GM12892 (cell line): ENCODE measurements around the gene TMEM8B.

Experiments used
- DNase-seq: peaks from one replicate; pipeline ENCODE4 v3.0.0; 2011; ENCODE audit not compliant: insufficient read length
- FAIRE-seq: peaks from 2 replicates; lab custom pipeline; 2011; peaks lifted over from hg19 to GRCh38; lab: Jason Lieb, UNC
- POLR2A ChIP-seq: IDR thresholded peaks from 2 replicates; pipeline ENCODE4 v1.6.1; 2011; ENCODE audit warnings: low read depth, low read length, control low read depth
- POLR2AphosphoS5 ChIP-seq: IDR thresholded peaks from 2 replicates; pipeline ENCODE4 v1.6.1; 2011; ENCODE audit warnings: low read depth, low read length, control low read depth
- TAF1 ChIP-seq: IDR thresholded peaks from 2 replicates; pipeline ENCODE4 v1.6.1; 2011; ENCODE audit warnings: low read depth, mild to moderate bottlenecking, control low read depth, low read length, borderline replicate concordance

Gene TMEM8B

DNA sequence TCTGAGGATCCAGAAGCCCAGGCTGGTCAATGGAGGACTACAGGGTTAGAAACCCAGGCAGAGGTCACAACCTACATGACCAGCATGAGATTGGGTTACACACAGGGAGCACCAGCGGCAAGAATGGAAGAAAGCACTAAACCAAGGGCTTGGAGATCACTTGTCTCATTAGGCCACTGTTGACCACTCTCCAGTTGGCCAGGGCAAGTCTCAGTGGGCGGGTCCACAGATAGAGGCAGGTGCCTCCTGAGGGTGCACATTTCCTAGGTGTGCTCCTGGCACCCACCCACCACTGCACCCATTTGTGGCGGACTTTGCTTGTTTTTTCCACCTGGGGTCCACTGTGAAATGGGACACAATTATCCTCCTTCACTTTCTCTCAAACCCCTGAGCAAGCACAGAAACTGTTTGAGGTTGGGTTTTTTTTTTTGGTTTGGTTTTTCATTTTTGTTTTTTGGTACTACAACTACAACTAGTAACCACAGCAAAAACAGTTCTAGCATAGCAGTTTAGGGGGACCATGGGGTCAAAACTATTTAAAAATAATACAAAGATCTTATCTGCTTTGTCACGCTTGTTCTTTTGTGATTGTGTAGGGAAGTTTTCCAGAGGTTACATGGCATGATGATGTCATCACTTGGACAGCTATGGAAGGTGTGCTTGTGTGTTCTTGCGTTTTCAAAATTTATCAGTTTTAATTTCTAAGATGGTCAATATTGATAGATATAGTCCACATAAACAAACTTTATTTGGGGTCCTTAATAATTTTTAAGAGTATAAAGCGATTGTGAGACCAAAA lies 31.5 kb upstream of the TMEM8B start:
- DNase-seq, result no peak
- TF ChIP-seq TAF1 (no peak), POLR2A (no peak), POLR2AphosphoS5 (no peak)
- no peak for FAIRE-seq

- TF ChIP-seq TAF1 (no peak), POLR2AphosphoS5 (no peak), POLR2A (no peak)
- no peak for DNase-seq
- FAIRE-seq, result peak; percentile 65
Observed at GRCh38 chr9:35798658-35799374, 30.2 kb upstream of the TMEM8B start.

GRCh38 chr9:35800530-35800929 lies 28.5 kb upstream of the TMEM8B start:
- TF ChIP-seq POLR2A, result no peak
- TF ChIP-seq POLR2AphosphoS5, result no peak
- no peak for TF ChIP-seq TAF1
- no peak for DNase-seq
- no peak for FAIRE-seq

DNA sequence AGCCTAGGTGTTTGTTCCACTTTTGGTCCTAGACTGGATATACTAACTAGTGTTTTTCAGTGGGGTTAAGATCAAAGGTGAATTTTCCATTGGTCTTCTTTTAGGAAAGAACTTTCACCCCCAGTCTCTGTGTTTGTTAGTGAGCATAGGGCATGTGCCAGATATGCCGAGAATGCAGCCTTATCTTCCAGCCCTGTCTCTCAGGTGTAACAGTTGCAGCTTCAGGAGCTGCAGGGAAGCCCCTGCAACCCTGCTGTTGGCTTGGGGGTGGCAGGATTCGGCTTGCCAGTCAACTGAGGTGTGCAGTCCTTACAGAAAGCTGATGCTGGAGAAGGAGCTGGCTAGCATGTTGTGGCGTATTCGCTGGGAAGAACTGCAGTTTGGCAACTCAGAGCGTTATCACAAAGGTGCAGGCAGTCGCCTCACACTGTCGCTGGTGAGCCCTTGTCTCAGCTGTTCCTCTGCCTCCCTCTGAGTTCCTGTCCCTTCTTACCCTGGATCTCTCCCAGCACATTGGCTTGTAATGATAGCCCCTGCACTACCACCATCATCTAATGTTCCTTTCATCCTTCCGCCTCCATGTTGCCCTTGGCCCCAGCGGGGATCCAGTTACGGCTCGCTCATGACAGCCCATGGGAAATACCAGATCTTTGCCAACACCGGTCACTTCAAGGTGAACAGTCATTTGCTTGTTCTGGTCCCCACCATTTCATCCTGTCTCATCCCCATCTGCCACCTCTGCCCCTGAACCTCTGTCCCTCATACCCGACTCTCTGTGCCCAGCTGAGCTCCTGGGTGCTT lies 27.5 kb upstream of the TMEM8B start:
- FAIRE-seq (no peak), DNase-seq (no peak)
- no peak for TF ChIP-seq POLR2AphosphoS5
- no peak for TF ChIP-seq TAF1
- TF ChIP-seq POLR2A, result no peak

- no peak for DNase-seq
- FAIRE-seq, result no peak
- TF ChIP-seq TAF1 (no peak), POLR2A (no peak), POLR2AphosphoS5 (no peak)
Observed at GRCh38 chr9:35806101-35806500, 22.9 kb upstream of the TMEM8B start.

DNA sequence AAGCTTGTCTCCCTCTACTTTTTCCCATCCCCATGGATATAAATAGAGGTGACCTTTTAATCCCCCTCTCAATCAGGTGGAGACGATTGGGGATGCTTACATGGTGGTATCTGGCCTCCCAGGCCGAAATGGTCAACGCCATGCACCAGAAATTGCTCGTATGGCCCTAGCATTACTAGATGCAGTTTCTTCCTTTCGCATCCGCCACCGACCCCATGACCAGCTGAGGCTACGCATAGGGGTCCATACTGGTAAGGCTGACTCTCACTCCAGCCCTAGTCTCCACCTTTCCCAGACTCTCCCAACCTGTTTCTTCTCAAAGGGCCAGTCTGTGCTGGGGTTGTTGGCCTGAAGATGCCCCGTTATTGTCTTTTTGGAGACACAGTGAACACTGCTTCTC lies 20.6 kb upstream of the TMEM8B start:
- FAIRE-seq, result no peak
- DNase-seq, result no peak
- TF ChIP-seq POLR2AphosphoS5 (no peak), TAF1 (no peak), POLR2A (no peak)

DNA sequence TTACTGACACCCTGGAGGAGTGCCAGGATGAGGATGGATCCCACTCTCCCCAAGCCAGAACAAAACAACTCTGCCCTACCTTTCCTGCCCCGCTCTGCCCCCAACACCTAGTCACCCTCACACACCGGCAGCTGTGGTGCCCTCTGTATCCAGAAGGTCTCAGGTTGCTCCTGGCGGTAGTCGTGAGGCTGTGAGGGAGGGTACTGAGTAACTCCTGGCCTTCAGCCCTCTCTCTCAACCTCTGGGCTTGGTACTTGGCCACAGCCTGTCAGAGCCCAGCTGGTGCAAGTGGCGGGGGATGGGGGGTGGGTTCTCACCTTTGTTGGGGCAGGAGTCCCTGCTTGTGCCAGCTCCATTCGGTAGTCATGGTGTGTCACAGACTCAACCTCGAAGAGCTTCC lies 18.9 kb upstream of the TMEM8B start:
- TF ChIP-seq TAF1 (no peak), POLR2A (no peak), POLR2AphosphoS5 (no peak)
- FAIRE-seq, result no peak

GRCh38 chr9:35811381-35812024 lies 17.5 kb upstream of the TMEM8B start:
- DNase-seq, result no peak
- FAIRE-seq, result no peak
- no peak for TF ChIP-seq TAF1
- no peak for TF ChIP-seq POLR2AphosphoS5
- TF ChIP-seq POLR2A, result no peak

More for the DNA sequence above, 18.9 kb upstream of the TMEM8B start:
- no peak for DNase-seq

DNA sequence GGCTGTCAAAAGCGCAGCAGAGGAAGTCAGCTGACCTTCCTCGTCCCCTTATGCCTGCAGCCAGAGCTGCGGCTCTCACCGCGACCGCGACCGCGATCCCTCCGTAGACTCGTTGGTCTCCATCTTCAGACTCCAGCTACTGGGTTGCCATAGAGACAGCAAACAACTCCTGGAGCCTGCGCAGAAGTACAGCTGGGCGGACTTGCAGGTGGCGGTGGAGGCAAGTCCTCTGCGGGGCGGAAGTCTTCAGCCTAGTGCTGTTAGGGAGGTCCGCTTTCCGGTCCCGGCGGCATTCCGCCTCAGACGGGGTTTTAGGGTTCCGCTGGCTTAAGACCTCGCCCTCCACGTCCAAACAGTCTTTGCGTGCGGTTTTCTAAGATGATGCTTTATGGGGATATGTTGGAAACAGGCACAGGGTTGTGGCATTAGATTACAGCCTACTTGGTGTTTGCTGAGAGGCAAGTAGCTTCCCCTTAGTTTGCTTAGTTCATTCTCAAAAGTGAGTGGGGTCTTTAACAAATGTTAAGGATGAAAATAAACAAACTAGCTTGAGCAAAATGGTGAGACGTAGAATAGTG lies 16.9 kb upstream of the TMEM8B start, which contains the start of gene SPAG8:
SPAG8 (minus strand) TSS at position 238 of the 578 bp plus-strand sequence; CDS start at position 123, 115 bp downstream.
- no peak for TF ChIP-seq TAF1
- TF ChIP-seq POLR2AphosphoS5, result peak; percentile 38; the same call in 1 of the 2 replicates
- TF ChIP-seq POLR2A, result peak; percentile 32; the same call in 1 of the 2 replicates
- DNase-seq, result peak; percentile 92
- peak; percentile 97 for FAIRE-seq

DNA sequence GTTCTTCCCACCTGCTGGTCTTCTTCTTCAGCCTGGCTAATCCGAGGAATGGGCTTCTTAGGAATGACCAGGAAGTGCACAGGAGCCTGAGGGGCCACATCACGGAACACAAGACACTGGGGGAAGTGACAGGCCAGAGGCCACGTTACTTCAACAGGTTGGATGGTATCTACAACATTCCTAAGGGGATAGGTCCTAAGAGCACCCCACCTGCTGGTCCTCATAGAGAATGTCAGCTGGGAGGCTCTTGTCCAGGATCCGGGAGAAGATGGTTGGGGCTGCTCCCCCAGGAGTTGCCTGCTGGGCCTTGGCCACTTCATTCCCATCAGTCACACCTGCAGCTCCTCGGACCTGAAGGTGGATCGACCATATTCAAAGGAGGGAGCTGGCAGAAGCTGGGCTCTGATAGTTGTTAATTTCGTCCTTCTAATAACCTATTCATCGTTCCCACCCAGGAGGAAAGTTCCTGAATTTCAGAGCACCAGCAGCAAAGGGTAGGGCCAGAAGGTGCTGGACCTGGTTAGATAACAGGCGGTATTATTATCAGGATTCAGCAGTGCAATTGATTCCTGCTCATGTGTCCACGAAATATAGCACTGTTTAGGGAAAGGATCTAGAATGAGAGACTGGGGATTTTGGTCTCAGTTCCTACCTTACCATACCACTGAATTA lies 15.5 kb upstream of the TMEM8B start:
- FAIRE-seq (no peak), DNase-seq (no peak)
- TF ChIP-seq POLR2A (no peak), POLR2AphosphoS5 (no peak), TAF1 (no peak)
